ENCODE results near the gene LHX4.

The LHX4 gene

GRCh38 chr1:180228648-180229482 lies 1.2 kb upstream of the LHX4 start:
- no peaks in the 10 kb centered on the region for H3K9me3 ChIP-seq (ENCODE audit: insufficient read depth, low read length)
- H3K4me1 ChIP-seq (ENCODE audit: insufficient read depth, insufficient read length): peaks cover 25% of the 10 kb centered on the region
- no peaks in the 10 kb centered on the region for H3K36me3 ChIP-seq (ENCODE audit: insufficient read depth, insufficient read length, low read length)
- H3K4me3 ChIP-seq (ENCODE audit: insufficient read length, low read depth): peak overlapping the region; percentile 58
- no peak for TF ChIP-seq YY1 (IDR thresholded peaks at IDR 0.05; ENCODE audit: insufficient read depth, insufficient read length)
- TF ChIP-seq SUZ12 (IDR thresholded peaks at IDR 0.05; ENCODE audit: extremely low read depth, insufficient read depth, insufficient read length): peak; percentile 89
- no peak for TF ChIP-seq ZNF274 (IDR thresholded peaks at IDR 0.05; ENCODE audit: low read depth, low read length)
- no peak for DNase-seq (ENCODE audit: low read depth, low spot score)
- H3K9ac ChIP-seq (ENCODE audit: insufficient read length, low read depth): peak overlapping the region; percentile 68
- H3K27me3 ChIP-seq (ENCODE audit: insufficient read depth, insufficient read length): peaks cover 94% of the 10 kb centered on the region

- Histone ChIP-seq H3K9me3 (ENCODE audit: insufficient read depth, low read length) (no peaks in the 10 kb centered on the region), H3K36me3 (ENCODE audit: insufficient read depth, insufficient read length, low read length) (no peaks in the 10 kb centered on the region), H3K27me3 (ENCODE audit: insufficient read depth, insufficient read length) (peaks cover 94% of the 10 kb centered on the region), H3K4me3 (ENCODE audit: insufficient read length, low read depth) (peak overlapping the region; percentile 39), H3K4me1 (ENCODE audit: insufficient read depth, insufficient read length) (peaks cover 35% of the 10 kb centered on the region), H3K9ac (ENCODE audit: insufficient read length, low read depth) (peak overlapping the region; percentile 58)
- no peak for DNase-seq (ENCODE audit: low read depth, low spot score)
- no peak for TF ChIP-seq SUZ12 (IDR thresholded peaks at IDR 0.05; ENCODE audit: extremely low read depth, insufficient read depth, insufficient read length)
- TF ChIP-seq YY1 (IDR thresholded peaks at IDR 0.05; ENCODE audit: insufficient read depth, insufficient read length): no peak
- no peak for TF ChIP-seq ZNF274 (IDR thresholded peaks at IDR 0.05; ENCODE audit: low read depth, low read length)
Measured at GRCh38 chr1:180230416-180230790, 339 bp downstream of the LHX4 start.

- Histone ChIP-seq H3K9me3 (ENCODE audit: insufficient read depth, low read length) (no peaks in the 10 kb centered on the region), H3K4me1 (ENCODE audit: insufficient read depth, insufficient read length) (peaks cover 36% of the 10 kb centered on the region), H3K4me3 (ENCODE audit: insufficient read length, low read depth) (peak overlapping the region; percentile 39), H3K9ac (ENCODE audit: insufficient read length, low read depth) (peak overlapping the region; percentile 58), H3K27me3 (ENCODE audit: insufficient read depth, insufficient read length) (peaks cover 94% of the 10 kb centered on the region), H3K36me3 (ENCODE audit: insufficient read depth, insufficient read length, low read length) (no peaks in the 10 kb centered on the region)
- TF ChIP-seq SUZ12 (IDR thresholded peaks at IDR 0.05; ENCODE audit: extremely low read depth, insufficient read depth, insufficient read length) (peak; percentile 19), ZNF274 (IDR thresholded peaks at IDR 0.05; ENCODE audit: low read depth, low read length) (no peak)
- DNase-seq (ENCODE audit: low read depth, low spot score): no peak
Measured at GRCh38 chr1:180230791-180231505, 884 bp downstream of the LHX4 start.

GRCh38 chr1:180231506-180231921 lies 1.4 kb downstream of the LHX4 start:
- TF ChIP-seq SUZ12 (IDR thresholded peaks at IDR 0.05; ENCODE audit: extremely low read depth, insufficient read depth, insufficient read length): peak; percentile 96
- no peak for TF ChIP-seq YY1 (IDR thresholded peaks at IDR 0.05; ENCODE audit: insufficient read depth, insufficient read length)
- no peak for TF ChIP-seq ZNF274 (IDR thresholded peaks at IDR 0.05; ENCODE audit: low read depth, low read length)
- peaks cover 94% of the 10 kb centered on the region for H3K27me3 ChIP-seq (ENCODE audit: insufficient read depth, insufficient read length)
- peaks cover 36% of the 10 kb centered on the region for H3K4me1 ChIP-seq (ENCODE audit: insufficient read depth, insufficient read length)
- no peak for DNase-seq (ENCODE audit: low read depth, low spot score)
- peak overlapping the region; percentile 34 for H3K9ac ChIP-seq (ENCODE audit: insufficient read length, low read depth)
- peak overlapping the region; percentile 39 for H3K4me3 ChIP-seq (ENCODE audit: insufficient read length, low read depth)
- no peaks in the 10 kb centered on the region for H3K36me3 ChIP-seq (ENCODE audit: insufficient read depth, insufficient read length, low read length)
- no peaks in the 10 kb centered on the region for H3K9me3 ChIP-seq (ENCODE audit: insufficient read depth, low read length)

GRCh38 chr1:180231936-180232335 lies 1.9 kb downstream of the LHX4 start:
- Histone ChIP-seq H3K9me3 (ENCODE audit: insufficient read depth, low read length) (no peaks in the 10 kb centered on the region), H3K4me1 (ENCODE audit: insufficient read depth, insufficient read length) (peaks cover 36% of the 10 kb centered on the region), H3K9ac (ENCODE audit: insufficient read length, low read depth) (peak overlapping the region; percentile 34), H3K27me3 (ENCODE audit: insufficient read depth, insufficient read length) (peaks cover 94% of the 10 kb centered on the region), H3K36me3 (ENCODE audit: insufficient read depth, insufficient read length, low read length) (no peaks in the 10 kb centered on the region), H3K4me3 (ENCODE audit: insufficient read length, low read depth) (peak overlapping the region; percentile 39)
- DNase-seq (ENCODE audit: low read depth, low spot score): no peak
- TF ChIP-seq YY1 (IDR thresholded peaks at IDR 0.05; ENCODE audit: insufficient read depth, insufficient read length): no peak
- TF ChIP-seq SUZ12 (IDR thresholded peaks at IDR 0.05; ENCODE audit: extremely low read depth, insufficient read depth, insufficient read length): peak; percentile 47
- no peak for TF ChIP-seq ZNF274 (IDR thresholded peaks at IDR 0.05; ENCODE audit: low read depth, low read length)

GRCh38 chr1:180232521-180233043 lies 2.5 kb downstream of the LHX4 start:
- DNase-seq (ENCODE audit: low read depth, low spot score): no peak
- no peak overlapping the region for H3K9ac ChIP-seq (ENCODE audit: insufficient read length, low read depth)

More at GRCh38 chr1:180232521-180233043, 2.5 kb downstream of the LHX4 start:
- H3K27me3 ChIP-seq (ENCODE audit: insufficient read depth, insufficient read length): peaks cover 94% of the 10 kb centered on the region
- no peaks in the 10 kb centered on the region for H3K36me3 ChIP-seq (ENCODE audit: insufficient read depth, insufficient read length, low read length)
- peak overlapping the region; percentile 39 for H3K4me3 ChIP-seq (ENCODE audit: insufficient read length, low read depth)
- no peak for TF ChIP-seq YY1 (IDR thresholded peaks at IDR 0.05; ENCODE audit: insufficient read depth, insufficient read length)
- TF ChIP-seq SUZ12 (IDR thresholded peaks at IDR 0.05; ENCODE audit: extremely low read depth, insufficient read depth, insufficient read length): peak; percentile 31
- peaks cover 36% of the 10 kb centered on the region for H3K4me1 ChIP-seq (ENCODE audit: insufficient read depth, insufficient read length)
- H3K9me3 ChIP-seq (ENCODE audit: insufficient read depth, low read length): no peaks in the 10 kb centered on the region

Data from NT2/D1 (cell line).